HEK293T (cell line): ENCODE measurements around the gene HSPG2.

Source experiments
- CTCF ChIA-PET: fragments of 350-600 bp; formaldehyde crosslinking; extraction: SDS; loops from one replicate; lab custom pipeline; 2021; ENCODE audit warnings: antibody characterized with exemption, inconsistent platforms; lab: Yijun Ruan, JAX
- POLR2A ChIA-PET: fragments of 350-600 bp; formaldehyde crosslinking; extraction: SDS; loops from one replicate; lab custom pipeline; 2020; ENCODE audit warnings: antibody characterized with exemption, inconsistent platforms; lab: Yijun Ruan, JAX
- DNase-seq: peaks from one replicate; pipeline ENCODE4 v3.0.0; 2012; ENCODE audit warnings: mixed read lengths; ENCODE audit errors: extremely low spot score
- ARNT ChIP-seq: fragments of 450-650 bp; IDR thresholded peaks from 2 replicates; pipeline ENCODE4 v1.6.1; 2017; ENCODE audit warnings: mild to moderate bottlenecking
- BHLHE40 ChIP-seq: fragments of 450-650 bp; IDR thresholded peaks from 2 replicates; pipeline ENCODE4 v1.6.1; 2016; ENCODE audit warnings: mild to moderate bottlenecking, moderate library complexity, borderline replicate concordance
- CTBP1 ChIP-seq: fragments of 450-650 bp; IDR thresholded peaks from 2 replicates; pipeline ENCODE4 v1.6.1; 2016; ENCODE audit warnings: borderline replicate concordance
- ELF4 ChIP-seq: fragments of 450-650 bp; IDR thresholded peaks from 2 replicates; pipeline ENCODE4 v1.6.1; 2017; ENCODE audit warnings: antibody characterized with exemption
- FOXA1 ChIP-seq: fragments of 450-650 bp; IDR thresholded peaks from 2 replicates; pipeline ENCODE4 v1.6.1; 2016; ENCODE audit warnings: mild to moderate bottlenecking
- FOXK2 ChIP-seq: fragments of 450-650 bp; IDR thresholded peaks from 2 replicates; pipeline ENCODE4 v1.6.1; 2016; ENCODE audit warnings: mild to moderate bottlenecking
- FOXM1 ChIP-seq: fragments of 450-650 bp; IDR thresholded peaks from 2 replicates; pipeline ENCODE4 v1.6.1; 2017; ENCODE audit warnings: mild to moderate bottlenecking, borderline replicate concordance
- HDGF ChIP-seq: fragments of 450-650 bp; IDR thresholded peaks from 2 replicates; pipeline ENCODE4 v1.6.1; 2017; ENCODE audit warnings: antibody characterized with exemption, borderline replicate concordance
- L3MBTL2 ChIP-seq: fragments of 450-650 bp; conservative IDR thresholded peaks from 2 replicates; pipeline ENCODE4 v1.6.1; 2016; ENCODE audit warnings: mild to moderate bottlenecking
- LEF1 ChIP-seq: fragments of 450-650 bp; IDR thresholded peaks from 2 replicates; pipeline ENCODE4 v1.6.1; 2017; ENCODE audit warnings: mild to moderate bottlenecking, borderline replicate concordance
- NFRKB ChIP-seq: fragments of 450-650 bp; IDR thresholded peaks from 2 replicates; pipeline ENCODE4 v1.6.1; 2016; ENCODE audit warnings: mild to moderate bottlenecking, moderate library complexity
- PKNOX1 ChIP-seq: fragments of 450-650 bp; IDR thresholded peaks from 2 replicates; pipeline ENCODE4 v1.6.1; 2016
- SP1 ChIP-seq: fragments of 450-650 bp; IDR thresholded peaks from 2 replicates; pipeline ENCODE4 v1.6.1; 2017
- SUZ12 ChIP-seq: fragments of 450-650 bp; IDR thresholded peaks from 2 replicates; pipeline ENCODE4 v1.6.1; 2016; ENCODE audit warnings: mild to moderate bottlenecking
- TARDBP ChIP-seq: fragments of 450-650 bp; IDR thresholded peaks from 2 replicates; pipeline ENCODE4 v1.6.1; 2016
- ZNF384 ChIP-seq: fragments of 450-650 bp; IDR thresholded peaks from 2 replicates; pipeline ENCODE4 v1.6.1; 2016

The HSPG2 gene

GRCh38 chr1:21874778-21875547 is 62.1 kb downstream of the HSPG2 start:
- DNase-seq, result no peak
- ChIA-PET POLR2A (no interaction called here), CTCF (no interaction called here)
- TF ChIP-seq SP1 (no peak), ZNF384 (no peak), BHLHE40 (no peak), NFRKB (no peak), FOXK2 (no peak), HDGF (no peak), PKNOX1 (no peak), CTBP1 (no peak), LEF1 (no peak), TARDBP (no peak), FOXM1 (no peak), ARNT (no peak), ELF4 (no peak), SUZ12 (no peak), L3MBTL2 (no peak), FOXA1 (no peak)

GRCh38 chr1:21874328-21874727 is 62.8 kb downstream of the HSPG2 start:
- no peak for TF ChIP-seq BHLHE40
- TF ChIP-seq FOXM1, result no peak
- no peak for TF ChIP-seq HDGF
- TF ChIP-seq CTBP1, result no peak
- no peak for TF ChIP-seq SUZ12
- TF ChIP-seq ZNF384, result no peak
- TF ChIP-seq NFRKB, result no peak
- TF ChIP-seq SP1, result no peak
- TF ChIP-seq ELF4, result no peak
- TF ChIP-seq FOXK2, result no peak
- TF ChIP-seq L3MBTL2, result no peak
- no peak for TF ChIP-seq FOXA1
- DNase-seq, result no peak
- CTCF ChIA-PET, result no interaction called here
- POLR2A ChIA-PET, result no interaction called here

- ChIA-PET CTCF (interaction anchor here (0.6 kb wide), 1 partner anchor 301 kb away, joined by 4 read pairs; no protein-coding TSS in a partner anchor), POLR2A (no interaction called here)
- no peak for TF ChIP-seq ELF4
- TF ChIP-seq TARDBP, result no peak
- no peak for TF ChIP-seq PKNOX1
- TF ChIP-seq ARNT, result no peak
- no peak for TF ChIP-seq FOXK2
- TF ChIP-seq FOXM1, result no peak
- TF ChIP-seq SUZ12, result no peak
- no peak for TF ChIP-seq NFRKB
- no peak for TF ChIP-seq FOXA1
- TF ChIP-seq L3MBTL2, result no peak
- no peak for TF ChIP-seq ZNF384
- TF ChIP-seq CTBP1, result no peak
- no peak for TF ChIP-seq BHLHE40
- no peak for TF ChIP-seq LEF1
- no peak for DNase-seq
These were observed 63.3 kb downstream of the HSPG2 start for GRCh38 chr1:21873761-21874160.

GRCh38 chr1:21873174-21873573 is 63.9 kb downstream of the HSPG2 start:
- CTCF ChIA-PET, result interaction anchor here (0.6 kb wide), 1 partner anchor 301 kb away, joined by 4 read pairs; no protein-coding TSS in a partner anchor
- no peak for DNase-seq
- TF ChIP-seq HDGF (no peak), TARDBP (no peak), FOXM1 (no peak), ARNT (no peak), LEF1 (no peak), PKNOX1 (no peak), BHLHE40 (no peak), ELF4 (no peak), NFRKB (no peak), SP1 (no peak), FOXA1 (no peak), SUZ12 (no peak)
- POLR2A ChIA-PET, result no interaction called here

- CTCF ChIA-PET, result no interaction called here
- POLR2A ChIA-PET, result no interaction called here
- no peak for DNase-seq
- TF ChIP-seq ZNF384 (no peak), FOXA1 (no peak), FOXM1 (no peak), ARNT (no peak), L3MBTL2 (no peak), FOXK2 (no peak)
These were observed 64.5 kb downstream of the HSPG2 start for GRCh38 chr1:21872445-21873079.

- DNase-seq, result no peak
- no peak for TF ChIP-seq SUZ12
- no peak for TF ChIP-seq BHLHE40
- TF ChIP-seq FOXM1, result no peak
- no peak for TF ChIP-seq L3MBTL2
- no peak for TF ChIP-seq PKNOX1
- no peak for TF ChIP-seq LEF1
- no peak for TF ChIP-seq NFRKB
- TF ChIP-seq FOXK2, result no peak
- TF ChIP-seq ZNF384, result no peak
- no peak for TF ChIP-seq SP1
- TF ChIP-seq CTBP1, result no peak
- no peak for TF ChIP-seq TARDBP
- TF ChIP-seq ARNT, result no peak
- TF ChIP-seq FOXA1, result no peak
- TF ChIP-seq ELF4, result no peak
- no peak for TF ChIP-seq HDGF
- CTCF ChIA-PET, result no interaction called here
- POLR2A ChIA-PET, result no interaction called here
These were observed 65.2 kb downstream of the HSPG2 start for GRCh38 chr1:21871943-21872342.
